Measurements from ENCODE around the gene RNF112.

Gene RNF112

GRCh38 chr17:19410875-19411620, at the start of gene RNF112:
RNF112 (plus strand) TSS chr17:19411232; CDS start chr17:19411409, 177 bp downstream.
- DNase-seq: no peak

GRCh38 chr17:19361326-19361725, 49.7 kb upstream of the RNF112 start:
- DNase-seq: no peak

- no peak for DNase-seq
Measured at GRCh38 chr17:19361944-19362276, 49.1 kb upstream of the RNF112 start.

GRCh38 chr17:19362277-19363113, 48.5 kb upstream of the RNF112 start, which contains the start of gene B9D1:
B9D1 (minus strand) TSS chr17:19362723; CDS start chr17:19362569, 154 bp downstream.
- DNase-seq: peak; percentile 92

DNA sequence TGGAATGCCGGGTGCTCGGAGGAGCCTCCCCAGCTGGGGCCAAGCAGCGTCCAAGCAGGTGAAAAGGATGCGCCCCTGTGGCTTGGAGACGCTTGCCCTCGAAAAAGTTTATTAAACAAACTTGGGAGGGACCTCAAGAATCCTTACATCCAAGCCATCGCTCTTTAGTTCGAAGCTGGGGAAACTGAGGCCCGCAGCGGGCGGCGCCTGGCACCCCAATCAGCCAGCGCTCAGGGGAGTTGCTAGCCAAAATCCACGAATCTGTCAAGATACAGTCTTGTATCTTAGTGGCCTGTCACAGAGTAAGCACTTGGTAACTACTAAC, 48.0 kb upstream of the RNF112 start:
- DNase-seq: no peak

DNA sequence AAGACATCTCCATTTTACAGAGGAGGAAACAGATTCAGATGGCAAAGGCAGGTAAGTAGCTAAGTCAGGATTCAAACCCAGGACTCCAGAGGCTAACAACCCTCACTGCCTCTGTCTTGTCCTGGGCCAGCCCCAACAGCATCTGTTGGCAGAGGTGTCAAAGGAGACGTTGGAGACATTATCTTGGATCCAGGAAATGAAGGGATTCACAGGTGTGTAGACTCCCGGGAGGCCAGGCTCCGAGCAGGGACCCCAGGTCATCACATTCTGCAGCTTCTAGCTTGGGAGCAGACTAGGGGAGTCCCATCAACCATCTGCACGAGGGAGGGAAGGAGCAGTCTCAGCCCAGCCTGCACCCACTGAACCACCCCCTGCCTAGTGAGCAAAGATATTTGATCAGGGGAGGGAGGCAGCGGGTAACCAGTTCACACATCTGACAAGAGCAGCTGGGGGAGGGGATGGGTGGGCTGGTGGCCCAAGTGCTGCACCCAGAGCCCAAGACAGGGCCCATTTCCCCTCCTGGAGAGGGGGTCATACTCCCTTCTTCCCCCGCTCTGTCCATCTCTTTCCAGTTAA, 47.5 kb upstream of the RNF112 start:
- no peak for DNase-seq

- DNase-seq: no peak
Measured at GRCh38 chr17:19364699-19365498, 46.1 kb upstream of the RNF112 start.

- no peak for DNase-seq
Measured at GRCh38 chr17:19365499-19365817, 45.6 kb upstream of the RNF112 start.

DNA sequence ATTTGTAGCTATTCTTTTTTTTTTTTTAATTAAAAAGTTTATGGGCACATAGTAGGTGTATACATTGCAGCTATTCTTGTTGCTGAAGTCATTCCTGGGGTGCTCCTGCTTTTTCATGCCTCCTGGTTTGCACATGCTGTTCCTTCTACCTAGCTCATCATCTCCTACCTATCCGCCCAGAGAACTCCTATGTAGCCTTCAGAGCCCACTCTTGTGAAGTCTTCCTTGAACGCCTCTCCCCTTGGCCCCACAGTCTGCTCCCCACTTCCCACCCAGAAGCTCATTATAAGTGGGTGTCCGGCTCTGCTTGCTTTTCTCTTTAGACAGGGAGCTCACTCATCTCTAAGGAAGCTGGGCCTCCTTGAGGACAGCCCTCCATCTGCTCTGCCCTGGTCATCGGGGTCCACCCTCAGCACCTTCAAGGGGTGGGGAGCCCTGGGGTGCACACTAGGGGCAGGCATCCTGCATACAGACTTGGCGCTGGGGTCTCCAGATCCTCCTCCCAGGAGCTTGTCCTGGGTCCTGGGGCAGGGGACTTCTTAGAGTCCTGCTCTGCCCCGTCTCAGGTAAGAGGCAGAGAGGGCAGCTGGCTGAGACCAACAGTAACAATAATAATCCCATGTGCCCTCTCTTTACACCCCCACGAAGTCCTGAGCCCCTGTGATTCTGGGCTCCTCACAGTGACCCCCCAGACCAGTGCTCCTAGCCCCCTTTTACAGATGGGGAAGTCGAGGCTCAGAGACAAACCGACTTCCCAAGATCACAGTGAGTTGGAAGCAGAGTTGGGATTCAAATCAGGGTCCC, 45.0 kb upstream of the RNF112 start:
- no peak for DNase-seq

GRCh38 chr17:19366637-19366972, 44.4 kb upstream of the RNF112 start:
- no peak for DNase-seq

DNA sequence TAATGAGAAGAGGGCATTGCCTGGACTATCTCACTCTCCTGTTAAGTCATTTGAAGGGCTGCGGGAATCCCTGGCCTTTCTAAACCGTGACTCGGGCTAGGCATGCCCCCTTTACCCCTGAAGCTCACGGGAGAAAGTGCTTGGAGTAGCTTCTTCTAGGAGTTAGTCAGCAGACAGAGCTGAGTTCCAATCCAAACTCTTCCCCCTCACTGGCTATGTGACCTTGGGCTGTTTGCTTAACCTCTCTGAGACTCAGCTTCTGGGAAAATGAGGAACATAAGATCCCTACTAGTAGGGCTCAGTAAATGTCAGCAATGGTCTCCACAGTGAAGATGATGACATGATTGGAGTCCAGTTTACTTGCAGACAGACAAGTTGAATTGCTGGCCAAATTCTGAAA, 42.8 kb upstream of the RNF112 start:
- DNase-seq: no peak

DNA sequence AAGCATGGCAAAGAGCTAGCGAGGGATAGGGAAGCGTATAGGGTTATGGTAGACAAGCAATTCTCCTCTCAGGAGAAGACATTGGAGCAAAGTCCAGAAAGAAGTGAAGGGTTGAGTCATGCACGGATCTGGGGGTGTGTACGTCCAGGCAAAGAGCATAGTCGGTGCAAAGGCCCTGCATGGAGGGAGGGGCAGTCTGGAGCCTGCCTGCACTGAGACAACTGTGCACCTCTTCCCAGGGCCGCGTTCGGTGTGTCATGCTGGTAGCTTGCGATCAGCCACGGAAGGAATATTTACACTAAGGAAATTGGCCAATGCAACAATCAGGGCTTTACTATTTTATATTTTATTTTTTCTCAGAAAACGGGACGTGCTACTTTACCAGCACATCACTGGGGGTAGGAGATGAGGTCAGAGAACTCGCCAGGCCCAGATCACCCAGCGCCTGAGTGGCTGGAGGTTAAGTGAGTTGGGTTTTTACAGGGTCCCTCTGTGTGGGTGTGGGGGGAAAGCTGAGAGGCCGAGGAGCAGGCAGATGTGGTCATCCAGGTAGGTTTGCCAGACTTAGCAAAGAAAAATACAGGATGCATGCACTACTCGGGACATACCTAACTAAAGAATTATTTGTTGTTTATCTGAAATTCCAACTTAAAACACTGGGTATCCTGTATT, 41.8 kb upstream of the RNF112 start:
- no peak for DNase-seq

DNA sequence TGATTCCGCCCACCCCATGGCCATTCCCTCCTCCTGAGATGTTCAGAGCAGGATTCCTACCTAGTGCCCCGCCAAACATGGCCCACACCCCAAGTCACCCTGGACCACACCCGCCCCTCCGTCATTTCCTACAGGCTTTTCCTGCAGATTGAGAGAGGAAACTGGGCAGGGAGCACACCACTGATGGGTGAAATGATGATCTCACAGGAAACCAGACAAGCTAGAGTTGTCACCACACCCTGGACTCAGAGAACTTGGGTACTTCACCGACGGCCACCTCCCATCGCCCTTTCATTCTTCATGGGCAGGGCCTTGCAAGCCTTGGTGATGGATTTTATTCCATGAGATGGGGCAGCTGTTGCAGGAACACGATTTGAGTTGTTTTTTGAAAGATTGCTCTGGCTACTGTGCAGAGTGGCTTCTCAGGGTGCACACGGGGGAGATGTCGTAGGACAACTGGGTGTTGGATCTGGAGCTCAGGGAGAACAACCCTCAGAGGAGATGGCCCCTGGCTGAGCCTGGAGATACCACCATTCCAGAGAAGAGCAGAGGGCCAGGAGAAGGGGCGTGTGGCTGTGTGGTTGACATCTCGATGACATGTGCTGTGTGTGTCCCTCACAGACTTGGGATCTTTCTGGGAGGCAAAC, 41.1 kb upstream of the RNF112 start:
- no peak for DNase-seq

GRCh38 chr17:19370493-19370960, 40.5 kb upstream of the RNF112 start:
- no peak for DNase-seq

DNA sequence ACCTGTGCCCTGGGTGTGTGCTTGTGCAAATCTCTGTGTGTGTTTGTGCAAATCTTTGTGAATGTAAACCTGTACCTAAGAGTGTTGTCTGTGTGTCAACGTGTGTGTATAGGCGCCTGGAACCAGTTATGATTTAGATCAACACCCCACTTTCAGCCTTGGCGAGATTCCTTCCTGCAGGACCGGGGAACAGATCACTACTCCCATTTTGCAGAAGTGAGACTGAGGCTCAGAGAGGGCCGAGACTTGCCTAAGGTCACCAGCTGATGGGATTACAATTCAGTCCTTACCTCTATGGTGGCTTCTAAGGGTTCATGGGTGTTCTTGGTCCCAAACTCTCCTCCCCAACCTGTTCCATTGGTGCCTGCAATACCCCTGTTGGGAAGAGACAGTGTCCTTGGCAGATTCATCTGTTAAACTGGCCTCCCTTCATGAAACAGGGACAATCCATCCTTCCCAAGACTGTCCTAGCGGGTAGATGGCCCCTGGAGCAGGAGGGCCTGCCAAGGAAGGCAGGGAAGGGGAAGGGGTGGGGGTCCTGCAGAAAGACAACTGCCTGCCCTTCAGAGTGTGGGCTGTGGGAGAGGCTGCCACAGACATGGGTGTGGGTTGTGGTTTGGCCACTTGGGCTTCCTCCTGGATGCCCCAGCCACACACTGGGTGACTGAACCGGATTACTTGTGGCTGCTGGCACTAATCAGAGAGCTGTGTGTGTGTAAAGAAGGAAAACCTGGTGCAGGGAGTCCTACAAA, 39.6 kb upstream of the RNF112 start:
- DNase-seq: no peak

GRCh38 chr17:19372011-19372370, 39.0 kb upstream of the RNF112 start:
- no peak for DNase-seq

- DNase-seq: no peak
Measured at GRCh38 chr17:19372439-19372838, 38.6 kb upstream of the RNF112 start.

- no peak for DNase-seq
Measured at GRCh38 chr17:19372866-19373504, 38.0 kb upstream of the RNF112 start.

- no peak for DNase-seq
Measured at GRCh38 chr17:19374136-19374535, 36.9 kb upstream of the RNF112 start.

DNA sequence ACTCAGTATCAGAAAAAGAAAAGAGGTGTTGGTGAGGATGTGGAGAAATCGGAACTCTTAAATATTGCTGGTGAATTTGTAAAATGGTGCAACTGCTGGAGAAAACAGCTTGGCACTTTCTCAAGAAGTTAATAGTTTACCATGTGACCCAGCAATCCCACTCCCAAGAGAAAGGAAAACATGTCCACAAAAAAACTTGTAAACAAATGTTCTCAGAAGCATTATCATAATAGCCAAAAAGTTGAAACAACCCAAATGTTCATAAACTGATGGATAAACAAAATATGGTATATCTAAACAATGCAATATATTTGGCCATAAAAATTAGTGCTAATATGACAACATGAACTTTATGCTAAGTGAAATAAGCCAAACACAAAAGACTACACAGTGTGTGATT, 35.3 kb upstream of the RNF112 start:
- DNase-seq: no peak

Measured in stimulated activated CD4-positive, alpha-beta T cell treated with anti-CD3 and anti-CD28 coated beads, Interleukin-4, amount 100 ng/mL, for 1 hour (primary cell).